ENCODE data around the gene AFAP1L2.

The AFAP1L2 gene

GRCh38 chr10:114375047-114375446 lies 29.3 kb downstream of the AFAP1L2 start:
- Histone ChIP-seq H3K9me3 (ENCODE audit: control insufficient read depth, insufficient read depth, low read length) (no peaks in the 10 kb centered on the region), H3K4me1 (ENCODE audit: control insufficient read depth, insufficient read depth, low read length) (no peaks in the 10 kb centered on the region), H3K27ac (ENCODE audit: low read length) (no peak overlapping the region), H3K27me3 (ENCODE audit: control insufficient read depth, insufficient read depth, low read length) (no peaks in the 10 kb centered on the region; the same call in 1 of the 2 replicates), H3K4me3 (ENCODE audit: low read length) (no peak overlapping the region), H3K36me3 (ENCODE audit: control insufficient read depth, insufficient read depth, low read length) (no peaks in the 10 kb centered on the region)
- no peak for DNase-seq (ENCODE audit: low read depth, low spot score)
- no CpG with 5 or more reads among the region's 3 CpGs for WGBS (ENCODE audit: insufficient coverage, insufficient read length)

GRCh38 chr10:114374053-114374791 lies 30.1 kb downstream of the AFAP1L2 start:
- no peaks in the 10 kb centered on the region for H3K4me1 ChIP-seq (ENCODE audit: control insufficient read depth, insufficient read depth, low read length)
- H3K36me3 ChIP-seq (ENCODE audit: control insufficient read depth, insufficient read depth, low read length), result no peaks in the 10 kb centered on the region
- no peaks in the 10 kb centered on the region; the same call in 1 of the 2 replicates for H3K27me3 ChIP-seq (ENCODE audit: control insufficient read depth, insufficient read depth, low read length)
- H3K4me3 ChIP-seq (ENCODE audit: low read length), result no peak overlapping the region
- H3K9me3 ChIP-seq (ENCODE audit: control insufficient read depth, insufficient read depth, low read length), result no peaks in the 10 kb centered on the region
- no peak overlapping the region for H3K27ac ChIP-seq (ENCODE audit: low read length)
- no CpG with 5 or more reads among the region's 15 CpGs for WGBS (ENCODE audit: insufficient coverage, insufficient read length)
- DNase-seq (ENCODE audit: low read depth, low spot score), result no peak

GRCh38 chr10:114373631-114374030 lies 30.7 kb downstream of the AFAP1L2 start:
- DNase-seq (ENCODE audit: low read depth, low spot score), result no peak
- no CpG with 5 or more reads among the region's 6 CpGs for WGBS (ENCODE audit: insufficient coverage, insufficient read length)
- Histone ChIP-seq H3K27ac (ENCODE audit: low read length) (no peak overlapping the region), H3K36me3 (ENCODE audit: control insufficient read depth, insufficient read depth, low read length) (no peaks in the 10 kb centered on the region), H3K4me1 (ENCODE audit: control insufficient read depth, insufficient read depth, low read length) (no peaks in the 10 kb centered on the region), H3K4me3 (ENCODE audit: low read length) (no peak overlapping the region), H3K27me3 (ENCODE audit: control insufficient read depth, insufficient read depth, low read length) (no peaks in the 10 kb centered on the region; the same call in 1 of the 2 replicates), H3K9me3 (ENCODE audit: control insufficient read depth, insufficient read depth, low read length) (no peaks in the 10 kb centered on the region)

GRCh38 chr10:114372995-114373394 lies 31.3 kb downstream of the AFAP1L2 start:
- no peak for DNase-seq (ENCODE audit: low read depth, low spot score)
- H3K4me1 ChIP-seq (ENCODE audit: control insufficient read depth, insufficient read depth, low read length), result no peaks in the 10 kb centered on the region
- H3K4me3 ChIP-seq (ENCODE audit: low read length), result no peak overlapping the region
- H3K9me3 ChIP-seq (ENCODE audit: control insufficient read depth, insufficient read depth, low read length), result no peaks in the 10 kb centered on the region
- H3K36me3 ChIP-seq (ENCODE audit: control insufficient read depth, insufficient read depth, low read length), result no peaks in the 10 kb centered on the region
- no peak overlapping the region for H3K27ac ChIP-seq (ENCODE audit: low read length)
- H3K27me3 ChIP-seq (ENCODE audit: control insufficient read depth, insufficient read depth, low read length), result no peaks in the 10 kb centered on the region; the same call in 1 of the 2 replicates
- WGBS (ENCODE audit: insufficient coverage, insufficient read length), result no CpG with 5 or more reads among the region's 5 CpGs

DNA sequence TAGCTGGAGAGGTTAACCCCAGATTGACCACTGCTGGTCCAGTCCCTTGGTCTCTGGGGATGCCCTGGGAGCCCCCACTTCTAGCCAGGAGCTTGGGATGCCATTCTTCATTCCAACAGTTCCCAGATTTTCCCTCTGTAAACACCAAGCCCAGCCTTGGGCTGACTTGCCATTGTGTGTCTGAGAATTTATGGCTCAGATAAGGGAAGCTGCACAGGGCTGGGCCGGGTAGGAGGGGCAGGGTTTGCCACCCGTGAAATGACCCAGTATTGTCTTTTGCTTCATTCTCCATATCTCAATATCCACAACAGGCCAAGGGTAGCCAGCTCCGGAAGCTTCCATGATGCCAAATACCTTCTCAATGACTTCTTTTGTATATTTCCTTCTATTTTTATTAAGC lies 32.1 kb downstream of the AFAP1L2 start:
- H3K9me3 ChIP-seq (ENCODE audit: control insufficient read depth, insufficient read depth, low read length), result no peaks in the 10 kb centered on the region
- no peak overlapping the region for H3K4me3 ChIP-seq (ENCODE audit: low read length)
- no peak overlapping the region for H3K27ac ChIP-seq (ENCODE audit: low read length)
- DNase-seq (ENCODE audit: low read depth, low spot score), result no peak
- H3K27me3 ChIP-seq (ENCODE audit: control insufficient read depth, insufficient read depth, low read length), result no peaks in the 10 kb centered on the region; the same call in 1 of the 2 replicates
- H3K4me1 ChIP-seq (ENCODE audit: control insufficient read depth, insufficient read depth, low read length), result no peaks in the 10 kb centered on the region
- WGBS (ENCODE audit: insufficient coverage, insufficient read length), result no CpG with 5 or more reads among the region's 3 CpGs
- H3K36me3 ChIP-seq (ENCODE audit: control insufficient read depth, insufficient read depth, low read length), result no peaks in the 10 kb centered on the region

DNA sequence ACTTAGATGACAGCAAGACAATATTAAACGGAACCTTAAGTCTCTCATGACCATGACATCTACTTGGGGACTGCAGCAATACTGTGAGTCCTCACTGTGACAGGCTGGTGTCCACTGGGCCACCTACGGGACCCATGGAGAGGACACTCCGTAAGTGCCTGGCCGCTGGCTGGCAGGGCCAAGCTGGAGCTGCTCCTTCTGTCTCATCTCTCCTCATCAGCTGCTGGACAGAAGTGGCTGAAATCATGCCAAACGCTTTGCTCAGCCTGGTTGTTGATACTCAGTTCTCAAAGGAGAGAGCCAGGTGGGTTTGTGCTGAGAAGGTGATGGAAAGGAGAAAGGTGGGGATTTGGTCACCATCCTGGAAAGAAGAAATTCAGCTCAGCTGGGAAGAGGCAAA lies 33.3 kb downstream of the AFAP1L2 start:
- WGBS (ENCODE audit: insufficient coverage, insufficient read length), result no CpG with 5 or more reads among the region's 5 CpGs
- Histone ChIP-seq H3K4me3 (ENCODE audit: low read length) (no peak overlapping the region; the same call in 1 of the 2 replicates), H3K27ac (ENCODE audit: low read length) (no peak overlapping the region), H3K9me3 (ENCODE audit: control insufficient read depth, insufficient read depth, low read length) (no peaks in the 10 kb centered on the region), H3K27me3 (ENCODE audit: control insufficient read depth, insufficient read depth, low read length) (no peaks in the 10 kb centered on the region; the same call in 1 of the 2 replicates), H3K36me3 (ENCODE audit: control insufficient read depth, insufficient read depth, low read length) (no peaks in the 10 kb centered on the region), H3K4me1 (ENCODE audit: control insufficient read depth, insufficient read depth, low read length) (no peaks in the 10 kb centered on the region)
- no peak for DNase-seq (ENCODE audit: low read depth, low spot score)

DNA sequence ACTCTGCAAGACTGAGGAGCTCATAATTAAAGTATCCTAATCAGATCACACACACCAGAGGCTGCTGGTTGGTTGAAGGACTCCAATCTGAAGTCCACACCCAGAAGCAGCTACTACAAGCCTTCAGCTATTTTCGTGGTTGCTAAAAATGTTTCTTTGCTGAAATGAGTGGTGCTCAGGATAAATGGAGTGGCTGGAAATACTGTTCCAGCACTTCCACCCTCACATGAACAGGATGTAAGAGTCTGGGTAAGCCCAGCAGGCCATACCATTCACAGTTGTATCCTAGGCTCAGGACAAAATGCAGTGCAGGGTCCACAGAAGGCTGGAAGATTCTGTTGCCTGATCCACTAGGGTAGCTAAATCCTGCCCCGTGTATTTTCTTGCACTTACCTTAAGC lies 34.1 kb downstream of the AFAP1L2 start:
- Histone ChIP-seq H3K36me3 (ENCODE audit: control insufficient read depth, insufficient read depth, low read length) (no peaks in the 10 kb centered on the region), H3K27me3 (ENCODE audit: control insufficient read depth, insufficient read depth, low read length) (no peaks in the 10 kb centered on the region; the same call in 1 of the 2 replicates), H3K27ac (ENCODE audit: low read length) (no peak overlapping the region), H3K9me3 (ENCODE audit: control insufficient read depth, insufficient read depth, low read length) (no peaks in the 10 kb centered on the region), H3K4me1 (ENCODE audit: control insufficient read depth, insufficient read depth, low read length) (no peaks in the 10 kb centered on the region), H3K4me3 (ENCODE audit: low read length) (no peak overlapping the region)
- WGBS (ENCODE audit: insufficient coverage, insufficient read length), result no CpG with 5 or more reads among the region's 2 CpGs
- no peak for DNase-seq (ENCODE audit: low read depth, low spot score)

DNA sequence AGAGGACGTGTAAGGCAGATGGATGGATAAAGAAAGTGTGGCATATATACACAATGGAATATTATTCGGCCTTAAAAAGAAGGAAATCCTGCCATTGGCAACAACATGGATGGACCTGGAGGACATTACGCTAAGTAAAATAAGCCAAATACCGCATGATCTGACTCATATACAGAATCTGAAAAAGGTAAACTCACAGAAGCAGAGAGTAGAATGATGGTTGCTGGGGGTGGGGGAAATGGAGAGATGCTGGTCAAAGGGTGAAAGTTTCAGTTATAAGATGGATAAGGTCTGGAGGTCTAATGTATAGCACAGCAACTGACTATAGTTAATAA lies 36.3 kb downstream of the AFAP1L2 start:
- Histone ChIP-seq H3K4me1 (ENCODE audit: control insufficient read depth, insufficient read depth, low read length) (no peaks in the 10 kb centered on the region), H3K27ac (ENCODE audit: low read length) (no peak overlapping the region), H3K9me3 (ENCODE audit: control insufficient read depth, insufficient read depth, low read length) (no peaks in the 10 kb centered on the region), H3K4me3 (ENCODE audit: low read length) (no peak overlapping the region), H3K36me3 (ENCODE audit: control insufficient read depth, insufficient read depth, low read length) (no peaks in the 10 kb centered on the region), H3K27me3 (ENCODE audit: control insufficient read depth, insufficient read depth, low read length) (no peaks in the 10 kb centered on the region; the same call in 1 of the 2 replicates)
- no peak for DNase-seq (ENCODE audit: low read depth, low spot score)
- WGBS (ENCODE audit: insufficient coverage, insufficient read length), result no CpG with 5 or more reads among the region's 4 CpGs

GRCh38 chr10:114367351-114368056 lies 36.8 kb downstream of the AFAP1L2 start:
- Histone ChIP-seq H3K36me3 (ENCODE audit: control insufficient read depth, insufficient read depth, low read length) (no peaks in the 10 kb centered on the region), H3K4me1 (ENCODE audit: control insufficient read depth, insufficient read depth, low read length) (no peaks in the 10 kb centered on the region), H3K9me3 (ENCODE audit: control insufficient read depth, insufficient read depth, low read length) (no peaks in the 10 kb centered on the region), H3K27me3 (ENCODE audit: control insufficient read depth, insufficient read depth, low read length) (no peaks in the 10 kb centered on the region; the same call in 1 of the 2 replicates), H3K27ac (ENCODE audit: low read length) (no peak overlapping the region), H3K4me3 (ENCODE audit: low read length) (no peak overlapping the region)
- DNase-seq (ENCODE audit: low read depth, low spot score), result no peak
- WGBS (ENCODE audit: insufficient coverage, insufficient read length), result no CpG with 5 or more reads among the region's 6 CpGs

GRCh38 chr10:114364726-114365125 lies 39.6 kb downstream of the AFAP1L2 start:
- WGBS (ENCODE audit: insufficient coverage, insufficient read length), result no CpG with 5 or more reads among the region's 4 CpGs
- Histone ChIP-seq H3K27me3 (ENCODE audit: control insufficient read depth, insufficient read depth, low read length) (no peaks in the 10 kb centered on the region), H3K4me1 (ENCODE audit: control insufficient read depth, insufficient read depth, low read length) (no peaks in the 10 kb centered on the region; the same call in 1 of the 2 replicates), H3K4me3 (ENCODE audit: low read length) (no peak overlapping the region), H3K36me3 (ENCODE audit: control insufficient read depth, insufficient read depth, low read length) (no peaks in the 10 kb centered on the region), H3K9me3 (ENCODE audit: control insufficient read depth, insufficient read depth, low read length) (no peaks in the 10 kb centered on the region), H3K27ac (ENCODE audit: low read length) (no peak overlapping the region)
- no peak for DNase-seq (ENCODE audit: low read depth, low spot score)

Measured in iPS DF 6.9 (cell line).